Astrocyte (in vitro differentiated cells and primary cell): ENCODE results near the gene SURF1. TPM values are rescaled to one million over a fixed set of nuclear protein-coding genes. Genes with fewer than 3 reads are reported as not detected.
A peak's percentile ranks its signal among the peaks of the same experiment; 100 is the strongest.

ENCODE experiments used
- DNase-seq: peaks from one replicate; pipeline ENCODE4 v3.0.0-alpha.2; 2010; ENCODE audit warnings: low read depth
- FAIRE-seq: peaks from 2 replicates; lab custom pipeline; 2011; peaks lifted over from hg19 to GRCh38; lab: Jason Lieb, UNC
- H2AFZ ChIP-seq: 2 replicates; pipeline ENCODE4 v1.6.0; 2012; ENCODE audit warnings: low read depth, low read length, inconsistent platforms
- H3K27ac ChIP-seq: 2 replicates; pipeline ENCODE4 v1.5.1; 2011; ENCODE audit warnings: low read depth, low read length, inconsistent platforms
- H3K27me3 ChIP-seq: 2 replicates; pipeline ENCODE4 v1.6.0; 2011; ENCODE audit warnings: low read length, inconsistent platforms; ENCODE audit not compliant: insufficient read depth
- H3K36me3 ChIP-seq: 2 replicates; pipeline ENCODE4 v1.5.1; 2011; ENCODE audit warnings: low read length, inconsistent platforms; ENCODE audit not compliant: insufficient read depth
- H3K4me1 ChIP-seq: 2 replicates; pipeline ENCODE4 v1.5.1; 2011; ENCODE audit warnings: low read length, inconsistent platforms; ENCODE audit not compliant: insufficient read depth
- H3K4me2 ChIP-seq: 2 replicates; pipeline ENCODE4 v1.6.0; 2012; ENCODE audit warnings: low read length, inconsistent platforms
- H3K4me3 ChIP-seq: 2 replicates; pipeline ENCODE4 v1.5.1; 2011; ENCODE audit warnings: low read depth, mild to moderate bottlenecking, low read length, inconsistent platforms; ENCODE audit not compliant: insufficient read depth
- H3K79me2 ChIP-seq: 2 replicates; pipeline ENCODE4 v1.6.0; 2012; ENCODE audit warnings: mild to moderate bottlenecking, low read length, inconsistent platforms; ENCODE audit not compliant: insufficient read depth
- H3K9ac ChIP-seq: 2 replicates; pipeline ENCODE4 v1.6.0; 2012; ENCODE audit warnings: mild to moderate bottlenecking, low read length, inconsistent platforms
- H3K9me3 ChIP-seq: 2 replicates; pipeline ENCODE4 v1.5.1; 2012; ENCODE audit warnings: low read depth, mild to moderate bottlenecking, low read length, inconsistent platforms; ENCODE audit not compliant: insufficient read depth
- H4K20me1 ChIP-seq: 2 replicates; pipeline ENCODE4 v1.6.0; 2012; ENCODE audit warnings: low read length, inconsistent platforms; ENCODE audit not compliant: insufficient read depth
- H3K27ac Mint-ChIP-seq: one replicate; pipeline ENCODE4 v1.8.0; 2021; ENCODE audit warnings: mild to moderate bottlenecking, mixed read lengths; ENCODE audit not compliant: unreplicated experiment
- H3K27me3 Mint-ChIP-seq: one replicate; pipeline ENCODE4 v1.8.0; 2021; ENCODE audit warnings: low read depth, mixed read lengths; ENCODE audit not compliant: unreplicated experiment
- H3K36me3 Mint-ChIP-seq: one replicate; pipeline ENCODE4 v1.8.0; 2021; ENCODE audit warnings: low read depth, mixed read lengths; ENCODE audit not compliant: unreplicated experiment
- H3K4me1 Mint-ChIP-seq: one replicate; pipeline ENCODE4 v1.8.0; 2021; ENCODE audit warnings: low read depth, mixed read lengths; ENCODE audit not compliant: unreplicated experiment
- H3K4me3 Mint-ChIP-seq: one replicate; pipeline ENCODE4 v1.8.0; 2021; ENCODE audit warnings: mild to moderate bottlenecking, moderate library complexity, mixed read lengths; ENCODE audit not compliant: unreplicated experiment
- H3K9me3 Mint-ChIP-seq: one replicate; pipeline ENCODE4 v1.8.0; 2021; ENCODE audit warnings: mild to moderate bottlenecking, mixed read lengths; ENCODE audit not compliant: unreplicated experiment
- CTCF ChIP-seq: IDR thresholded peaks from 2 replicates; pipeline ENCODE4 v1.5.1; 2011; ENCODE audit warnings: low read depth, mild to moderate bottlenecking, inconsistent platforms, low read length, moderate library complexity; ENCODE audit not compliant: insufficient read depth
- EZH2 ChIP-seq: IDR thresholded peaks from 2 replicates; pipeline ENCODE4 v1.6.1; 2012; ENCODE audit warnings: mild to moderate bottlenecking, low read length, inconsistent platforms; ENCODE audit not compliant: insufficient read depth
- total RNA-seq: library from RNA; stranded (reverse); gene quantifications from 2 replicates; pipeline ENCODE4 v1.2.1, GENCODE V29; 2021

The SURF1 gene
- total RNA-seq, 1 donor from 2014 or later = 35.9 TPM

GRCh38 chr9:133334161-133334560, 22.1 kb downstream of the SURF1 start:
- no peaks in the 10 kb centered on the region for H3K9me3 ChIP-seq
- H3K9ac ChIP-seq = no peak overlapping the region
- no peak overlapping the region for H3K4me2 ChIP-seq
- H3K27ac ChIP-seq = no peak overlapping the region
- peaks cover 7% of the 10 kb centered on the region for H3K4me1 ChIP-seq
- peaks cover 24% of the 10 kb centered on the region for H3K36me3 ChIP-seq
- Mint-ChIP-seq H3K4me3 (peak overlapping the region; percentile 99), H3K27ac (peak overlapping the region; percentile 14), H3K27me3 (no peaks in the 10 kb centered on the region), H3K4me1 (peaks cover 14% of the 10 kb centered on the region), H3K36me3 (peaks cover 16% of the 10 kb centered on the region), H3K9me3 (no peaks in the 10 kb centered on the region)
- TF ChIP-seq CTCF (no peak), EZH2 (no peak)
- no peaks in the 10 kb centered on the region for H3K27me3 ChIP-seq
- H3K79me2 ChIP-seq = peaks cover 36% of the 10 kb centered on the region
- no peak overlapping the region for H2AFZ ChIP-seq
- DNase-seq (no peak), FAIRE-seq (no peak)
- no peak overlapping the region for H3K4me3 ChIP-seq
- H4K20me1 ChIP-seq = peaks cover 40% of the 10 kb centered on the region

DNA sequence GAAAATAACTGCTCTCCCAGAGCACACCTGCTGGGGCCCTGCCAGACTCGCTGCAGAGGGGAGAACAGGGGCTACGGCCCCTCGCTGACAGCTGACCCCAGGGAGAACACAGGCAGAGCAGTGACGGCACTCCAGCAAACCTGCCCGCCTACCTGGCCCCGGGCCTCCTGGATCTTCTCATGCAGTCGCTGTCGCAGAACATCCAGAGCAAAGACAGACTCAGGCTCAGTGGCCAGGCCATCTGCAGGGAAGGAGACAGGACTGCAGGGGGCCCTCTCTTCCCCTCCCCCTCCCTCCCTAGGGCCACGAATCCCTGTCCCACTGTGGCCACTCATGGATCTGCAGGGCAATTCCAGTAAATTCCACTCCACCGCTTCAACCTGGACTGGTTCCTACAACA, 22.7 kb downstream of the SURF1 start:
- Histone ChIP-seq H2AFZ (no peak overlapping the region), H3K79me2 (peaks cover 36% of the 10 kb centered on the region), H3K4me2 (no peak overlapping the region), H3K36me3 (peaks cover 24% of the 10 kb centered on the region), H3K9me3 (no peaks in the 10 kb centered on the region), H4K20me1 (peaks cover 40% of the 10 kb centered on the region), H3K9ac (no peak overlapping the region), H3K27ac (no peak overlapping the region), H3K4me3 (no peak overlapping the region), H3K4me1 (peaks cover 7% of the 10 kb centered on the region), H3K27me3 (no peaks in the 10 kb centered on the region)
- FAIRE-seq (no peak), DNase-seq (no peak)
- TF ChIP-seq EZH2 (no peak), CTCF (no peak)
- Mint-ChIP-seq H3K4me1 (peaks cover 14% of the 10 kb centered on the region), H3K27ac (no peak overlapping the region), H3K9me3 (no peaks in the 10 kb centered on the region), H3K4me3 (peak overlapping the region; percentile 14), H3K27me3 (no peaks in the 10 kb centered on the region), H3K36me3 (peaks cover 14% of the 10 kb centered on the region)

GRCh38 chr9:133333011-133333410, 23.3 kb downstream of the SURF1 start:
- H3K27me3 ChIP-seq = no peaks in the 10 kb centered on the region
- H3K27ac ChIP-seq = no peak overlapping the region
- peaks cover 14% of the 10 kb centered on the region for H3K4me1 Mint-ChIP-seq
- no peaks in the 10 kb centered on the region for H3K9me3 Mint-ChIP-seq
- no peaks in the 10 kb centered on the region for H3K27me3 Mint-ChIP-seq
- peaks cover 40% of the 10 kb centered on the region for H4K20me1 ChIP-seq
- H3K4me1 ChIP-seq = peaks cover 7% of the 10 kb centered on the region
- FAIRE-seq (no peak), DNase-seq (no peak)
- TF ChIP-seq EZH2 (no peak), CTCF (no peak)
- H3K9ac ChIP-seq = no peak overlapping the region
- H3K4me3 ChIP-seq = no peak overlapping the region
- H3K4me2 ChIP-seq = no peak overlapping the region
- H3K27ac Mint-ChIP-seq = no peak overlapping the region
- peaks cover 14% of the 10 kb centered on the region for H3K36me3 Mint-ChIP-seq
- H3K79me2 ChIP-seq = peaks cover 36% of the 10 kb centered on the region
- no peak overlapping the region for H2AFZ ChIP-seq
- H3K36me3 ChIP-seq = peaks cover 24% of the 10 kb centered on the region
- H3K9me3 ChIP-seq = no peaks in the 10 kb centered on the region
- peak overlapping the region; percentile 14 for H3K4me3 Mint-ChIP-seq
